K562 (cell line): ENCODE data around the gene FSTL4. TPM values are rescaled to one million over a fixed set of nuclear protein-coding genes. Genes with fewer than 3 reads are reported as not detected.

ENCODE experiments used
- ATAC-seq: fragments of 200-7000 bp; cut with Tn5 transposase; 3 replicates; pipeline ENCODE4 v1.9.1; 2020; ENCODE audit warnings: moderate library complexity
- BruUV-seq: library from RNA; stranded (reverse); fragments of 400-500 nt; replicated peaks from 2 replicates; lab custom pipeline; 2021; lab: Mats Ljungman, UMichigan
- CTCF ChIA-PET: fragments of 300-600 bp; formaldehyde crosslinking; extraction: SDS; loops from one replicate; lab custom pipeline; 2021; ENCODE audit warnings: low intra/inter-chr PET ratio; lab: Yijun Ruan, JAX
- POLR2A ChIA-PET: fragments of 300-600, 350-650 bp; sonication (Branson Sonifier 250); formaldehyde crosslinking; extraction: SDS; loops from one replicate; lab custom pipeline; 2021; ENCODE audit warnings: antibody characterized with exemption, inconsistent platforms; lab: Yijun Ruan, JAX
- DNase-seq, 4 experiments: peaks; one replicate each; pipeline versions ENCODE4 v3.0.0 to v3.0.0-alpha.2; 2011 to 2018; ENCODE audit warnings: low spot score in 3 of 4, mixed read lengths in 3 of 4; ENCODE audit errors: extremely low read depth in 1 of 4
- FAIRE-seq: peaks from 2 replicates; lab custom pipeline; 2011; peaks lifted over from hg19 to GRCh38; lab: Jason Lieb, UNC
- H2AFZ ChIP-seq: 2 replicates; pipeline ENCODE4 v1.6.0; 2011; ENCODE audit warnings: low read depth, low read length, control low read depth, inconsistent platforms
- H3K27ac ChIP-seq: fragments of 200-600 bp; 3 replicates; pipeline ENCODE4 v1.8.0; 2011; ENCODE audit warnings: low read depth, mild to moderate bottlenecking, control low read depth, inconsistent platforms, low read length, moderate library complexity, mixed read lengths; ENCODE audit errors: extremely low read depth
- H3K27me3 ChIP-seq, 2 experiments: fragments of 300-600 bp in 1 of 2; 2 replicates in 1 of 2; 3 replicates in 1 of 2; pipeline versions ENCODE4 v1.6.0 to v1.8.0; 2011; ENCODE audit warnings: inconsistent platforms in 2 of 2, low read length in 2 of 2, mild to moderate bottlenecking in 1 of 2, mixed read lengths in 1 of 2, moderate library complexity in 1 of 2; ENCODE audit not compliant: control insufficient read depth in 2 of 2, insufficient read depth in 2 of 2
- H3K36me3 ChIP-seq: fragments of 300-600 bp; 3 replicates; pipeline ENCODE4 v1.8.0; 2011; ENCODE audit warnings: mild to moderate bottlenecking, low read length, inconsistent platforms; ENCODE audit not compliant: control insufficient read depth, insufficient read depth
- H3K4me1 ChIP-seq, 2 experiments: fragments of 200-600 bp in 1 of 2; replicated peaks in 1 of 2; 2 replicates in 1 of 2; 3 replicates in 1 of 2; pipeline versions ENCODE4 v1.5.1 to v1.8.0; 2011; ENCODE audit warnings: inconsistent platforms in 2 of 2, low read length in 2 of 2, mild to moderate bottlenecking in 1 of 2, mixed read lengths in 1 of 2, moderate library complexity in 1 of 2; ENCODE audit not compliant: control insufficient read depth in 2 of 2, insufficient read depth in 2 of 2
- H3K4me2 ChIP-seq: 2 replicates; pipeline ENCODE4 v1.6.1; 2011; ENCODE audit warnings: low read length, control low read depth, inconsistent platforms, mixed read lengths; ENCODE audit not compliant: insufficient read depth
- H3K4me3 ChIP-seq: fragments of 200-600 bp; sonication (generic), shearing (Covaris generic); 2 replicates; pipeline ENCODE4 v1.5.1; 2016; ENCODE audit warnings: control low read depth, inconsistent platforms
- H3K79me2 ChIP-seq: fragments of 200-600 bp; 3 replicates; pipeline ENCODE4 v1.8.0; 2011; ENCODE audit warnings: low read length, inconsistent platforms; ENCODE audit not compliant: control insufficient read depth, insufficient read depth
- H3K9ac ChIP-seq, 2 experiments: 2 replicates each; pipeline versions ENCODE4 v1.6.0 to v1.6.1; 2011; ENCODE audit warnings: low read depth in 2 of 2, low read length in 2 of 2, control low read depth in 1 of 2, inconsistent platforms in 1 of 2, mild to moderate bottlenecking in 1 of 2, mixed read lengths in 1 of 2; ENCODE audit not compliant: insufficient read depth in 1 of 2
- H3K9me1 ChIP-seq: one replicate; pipeline ENCODE4 v1.6.0; 2011; ENCODE audit warnings: inconsistent platforms, mild to moderate bottlenecking, low read length, moderate library complexity; ENCODE audit not compliant: control insufficient read depth, insufficient read depth
- H3K9me3 ChIP-seq: replicated peaks from 2 replicates; pipeline ENCODE4 v1.5.1; 2011; ENCODE audit warnings: low read depth, low read length, inconsistent platforms; ENCODE audit not compliant: control insufficient read depth, insufficient read depth
- H4K20me1 ChIP-seq: replicated peaks from 2 replicates; pipeline ENCODE4 v1.6.1; 2011; ENCODE audit warnings: low read length, inconsistent platforms, mixed read lengths; ENCODE audit not compliant: control insufficient read depth, insufficient read depth
- CBFA2T3 ChIP-seq: fragments of 450-650 bp; IDR thresholded peaks from 2 replicates; pipeline ENCODE4 v1.6.1; 2017
- CBX8 ChIP-seq: fragments of 200-600 bp; sonication (generic); IDR thresholded peaks from 2 replicates; pipeline ENCODE4 v1.6.1; 2012; ENCODE audit warnings: borderline replicate concordance, mixed run types, low read depth, mild to moderate bottlenecking, moderate library complexity, mixed read lengths, low read length, control low read depth, inconsistent platforms; ENCODE audit not compliant: poor library complexity, severe bottlenecking; ENCODE audit errors: extremely low read depth
- GTF2F1 ChIP-seq: IDR thresholded peaks from 2 replicates; pipeline ENCODE4 v1.6.1; 2011; ENCODE audit warnings: low read depth, low read length, improper control_type of control experiment
- HNRNPK ChIP-seq: fragments of 200-400 bp; formaldehyde crosslinking; IDR thresholded peaks from one replicate; pipeline ENCODE4 v1.6.1; 2018; ENCODE audit warnings: mild to moderate bottlenecking, low read depth, low read length; ENCODE audit not compliant: poor library complexity, severe bottlenecking
- MAZ ChIP-seq, 2 experiments: fragments of 450-650 bp in 1 of 2; sonication (generic) in 1 of 2; formaldehyde crosslinking; IDR thresholded peaks in 1 of 2; conservative IDR thresholded peaks in 1 of 2; 2 replicates each; pipeline versions ENCODE4 v1.4.0 to v1.5.0; 2020; ENCODE audit warnings: mild to moderate bottlenecking in 1 of 2, missing genetic modification reagents in 1 of 2
- MTA1 ChIP-seq: fragments of 450-650 bp; IDR thresholded peaks from 2 replicates; pipeline ENCODE4 v1.6.1; 2017; ENCODE audit warnings: borderline replicate concordance
- MTF1 ChIP-seq: fragments of 250-450 bp; sonication (Bioruptor Pico); IDR thresholded peaks from 2 replicates; pipeline ENCODE4 v1.9.0; 2021; ENCODE audit warnings: moderate library complexity, mild to moderate bottlenecking, inconsistent platforms, borderline replicate concordance
- PHF20 ChIP-seq: fragments of 450-650 bp; IDR thresholded peaks from 2 replicates; pipeline ENCODE4 v1.6.1; 2018; ENCODE audit not compliant: partially characterized antibody
- RNF2 ChIP-seq: sonication (generic); IDR thresholded peaks from 2 replicates; pipeline ENCODE4 v1.6.1; 2016
- SAP30 ChIP-seq: fragments of 200-600 bp; sonication (generic); IDR thresholded peaks from 2 replicates; pipeline ENCODE4 v1.6.1; 2012; ENCODE audit warnings: borderline replicate concordance, low read depth, mild to moderate bottlenecking, moderate library complexity, low read length, control low read depth, inconsistent platforms; ENCODE audit not compliant: insufficient read depth, poor library complexity, severe bottlenecking
- SMC3 ChIP-seq: conservative IDR thresholded peaks from 2 replicates; pipeline ENCODE4 v1.6.1; 2011; ENCODE audit warnings: low read depth, low read length, improper control_type of control experiment; ENCODE audit not compliant: insufficient read depth
- SRF ChIP-seq, 2 experiments: fragments of 250-450, 450-650 bp in 1 of 2; sonication (Bioruptor Pico) in 1 of 2; sonication (generic) in 1 of 2; formaldehyde crosslinking; IDR thresholded peaks; 2 replicates each; pipeline versions ENCODE4 v1.5.0 to v1.5.1; 2020 to 2022; ENCODE audit warnings: mild to moderate bottlenecking in 1 of 2, missing genetic modification reagents in 1 of 2
- SRSF3 ChIP-seq: fragments of 200-400 bp; formaldehyde crosslinking; IDR thresholded peaks from 2 replicates; pipeline ENCODE4 v1.6.1; 2016; ENCODE audit warnings: mild to moderate bottlenecking, low read length, moderate library complexity; ENCODE audit not compliant: insufficient read depth
- TRIM24 ChIP-seq, 2 experiments: fragments of 450-650 bp; IDR thresholded peaks; 2 replicates each; pipeline ENCODE4 v1.6.1; 2016
- YBX1 ChIP-seq: fragments of 450-650 bp; IDR thresholded peaks from 2 replicates; pipeline ENCODE4 v1.7.1; 2016; ENCODE audit warnings: mild to moderate bottlenecking
- ZKSCAN1 ChIP-seq: fragments of 150-350 bp; IDR thresholded peaks from 2 replicates; pipeline ENCODE4 v1.6.1; 2016; ENCODE audit warnings: low read depth, low read length
- ZNF384 ChIP-seq: IDR thresholded peaks from 2 replicates; pipeline ENCODE4 v1.6.1; 2012; ENCODE audit warnings: low read depth, low read length, improper control_type of control experiment
- in situ Hi-C: fragments of 300-500 bp; cut with MboI; formaldehyde crosslinking; loops from 4 replicates; pipeline ENCODE4 v1.15.0; 2018; ENCODE audit warnings: inconsistent platforms, mixed read lengths
- intact Hi-C: fragments of 100-400 bp; cut with micrococcal nuclease; formaldehyde crosslinking; loops from 2 replicates; pipeline ENCODE4 v1.14.2; 2022
- polyA plus RNA-seq, 8 experiments: library from polyadenylated mRNA; depleted of rRNA in 4 of 8; stranded (reverse) in 5 of 8; unstranded in 3 of 8; fragments of >200 nt; fragmentation: Nextera tagmentation in 2 of 8; fragmentation: Illumina TruSeq in 1 of 8; extraction: Ambion mirVana in 2 of 8; extraction: Trizol in 1 of 8; gene quantifications; 2 replicates each; pipeline versions ENCODE4 v1.2.1 to v1.2.3, GENCODE V29; 2011 to 2014; ENCODE audit warnings: inconsistent platforms in 1 of 8, missing spikeins in 1 of 8
- total RNA-seq, 7 experiments: library from RNA; depleted of rRNA in 6 of 7; stranded (reverse); fragments of >200 nt in 6 of 7; fragmentation: Illumina TruSeq in 2 of 7; extraction: Trizol in 2 of 7; gene quantifications; 2 replicates each; pipeline versions ENCODE4 v1.2.1 to v1.2.3, GENCODE V29; 2011 to 2021; ENCODE audit warnings: low replicate concordance in 1 of 7
- TF ChIP-seq, protein P1 (sequence below), 3 experiments: fragments of 200-800 bp in 1 of 3; sonication (Bioruptor generic) in 1 of 3; sonication (generic) in 1 of 3; formaldehyde crosslinking in 1 of 3; IDR thresholded peaks; 2 replicates each; pipeline versions ENCODE4 v1.6.1 to v1.8.0; 2016 to 2022; ENCODE audit warnings: mild to moderate bottlenecking in 2 of 3, missing compliant biosample characterization in 2 of 3, missing genetic modification characterization in 2 of 3, missing genetic modification reagents in 1 of 3
- TF ChIP-seq, protein P2 (sequence below): fragments of 250-450 bp; sonication (Bioruptor Pico); IDR thresholded peaks from 2 replicates; pipeline ENCODE4 v1.5.0; 2021; ENCODE audit warnings: mild to moderate bottlenecking, moderate library complexity

The FSTL4 gene
- total and polyA plus RNA-seq, 9 of the 15 experiments (the other 6 are each of a cell fraction or from before 2014, with no cell fraction given) = 0.08 to 0.18 (median 0.10) TPM; not detected in 5

DNA sequence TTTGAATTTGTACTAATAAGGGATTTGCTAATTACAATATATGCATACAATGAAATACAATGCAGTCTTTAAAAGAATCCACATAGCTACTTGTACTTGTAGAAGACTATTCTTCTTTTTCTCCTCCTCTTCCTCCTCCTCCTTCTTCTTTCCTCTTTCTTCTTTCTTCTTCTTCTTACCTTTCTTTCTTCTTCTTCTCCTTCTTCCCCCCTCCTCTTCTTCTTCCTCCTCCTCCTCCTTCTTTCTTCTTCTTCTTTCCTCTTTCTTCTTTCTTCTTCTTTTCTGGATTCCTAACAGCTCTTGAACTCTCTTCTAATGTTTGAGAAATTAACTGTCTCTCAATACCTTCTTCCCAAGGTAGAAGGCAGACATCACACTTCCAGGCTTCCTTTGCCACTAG lies 29.3 kb upstream of the FSTL4 start:
- H3K9me3 ChIP-seq = no peaks in the 10 kb centered on the region
- H3K9me1 ChIP-seq = no peaks in the 10 kb centered on the region
- CTCF ChIA-PET = no interaction called here
- FAIRE-seq = no peak
- no peak overlapping the region for H3K9ac ChIP-seq
- no TSS peak for BruUV-seq
- POLR2A ChIA-PET = no interaction called here
- H4K20me1 ChIP-seq = 0 out of 2 replicates have a peak, but pooled peaks cover 3% of the 10 kb centered on the region
- no peak overlapping the region for H3K4me3 ChIP-seq
- H3K27ac ChIP-seq = no peak overlapping the region
- intact Hi-C loops (no loop called here), in situ Hi-C loops (no loop called here)
- no peaks in the 10 kb centered on the region for H3K36me3 ChIP-seq
- H3K27me3 ChIP-seq = peaks cover 0 to 11% of the 10 kb centered on the region in 2 experiments; a peak in 2 of 5 replicates
- no peak overlapping the region for H2AFZ ChIP-seq
- no peak for TF ChIP-seq PHF20
- TF ChIP-seq, protein P1, sequence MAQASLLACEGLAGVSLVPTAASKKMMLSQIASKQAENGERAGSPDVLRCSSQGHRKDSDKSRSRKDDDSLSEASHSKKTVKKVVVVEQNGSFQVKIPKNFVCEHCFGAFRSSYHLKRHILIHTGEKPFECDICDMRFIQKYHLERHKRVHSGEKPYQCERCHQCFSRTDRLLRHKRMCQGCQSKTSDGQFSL (CRISPR knock-in tag; IDR thresholded peaks at IDR 0.05) = no peak
- TF ChIP-seq, protein P1 (tag; IDR thresholded peaks at IDR 0.05) = no peak
- TF ChIP-seq SAP30 = no peak
- TF ChIP-seq, protein P2, sequence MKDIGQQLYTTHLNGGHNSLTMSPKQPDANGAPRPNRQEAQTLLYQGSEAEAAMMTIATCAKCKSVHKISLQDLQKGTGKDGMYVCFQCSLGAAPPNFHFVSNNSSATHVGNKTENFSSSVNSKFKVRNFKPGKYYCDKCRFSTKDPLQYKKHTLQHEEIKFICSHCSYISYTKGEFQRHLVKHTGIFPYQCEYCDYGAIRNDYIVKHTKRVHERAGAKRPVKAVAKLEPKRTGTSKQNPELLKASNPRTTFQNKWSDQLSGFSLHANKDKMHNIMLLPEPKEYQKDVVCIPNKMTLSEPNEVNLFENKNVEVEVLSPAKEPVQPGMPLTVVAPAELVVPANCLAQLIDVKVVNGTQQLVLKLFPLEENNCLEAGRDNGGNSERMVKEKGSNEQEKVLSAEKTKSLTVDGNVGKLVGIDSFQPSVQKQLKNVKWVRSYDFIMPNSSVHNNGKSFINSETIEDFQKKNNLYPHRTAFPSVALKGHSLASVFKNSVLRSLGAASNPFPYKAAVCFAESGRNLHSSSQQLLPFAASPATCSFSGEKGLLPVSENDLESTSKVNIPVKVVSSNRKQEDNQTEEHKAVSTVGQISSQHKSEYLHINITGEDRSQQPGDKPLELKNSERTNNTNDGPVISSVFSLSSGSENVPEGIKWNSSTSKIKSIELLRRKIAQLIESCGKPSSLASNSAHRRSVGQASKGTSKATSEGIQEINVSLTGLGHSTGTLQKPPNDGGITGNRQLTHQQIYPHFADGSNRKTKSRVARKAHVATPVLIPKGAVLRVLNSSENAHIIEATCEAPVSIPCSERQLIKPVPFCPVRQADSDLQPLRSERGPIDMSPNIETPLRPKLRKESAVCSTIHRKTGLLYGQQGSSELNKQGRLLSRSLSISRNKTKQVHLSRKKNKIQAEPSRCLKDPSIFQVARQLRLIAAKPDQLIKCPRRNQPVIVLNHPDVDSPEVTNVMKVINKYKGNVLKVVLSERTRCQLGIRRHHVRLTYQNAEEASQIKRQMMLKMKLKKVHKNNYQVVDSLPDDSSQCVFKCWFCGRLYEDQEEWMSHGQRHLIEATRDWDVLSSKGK = no peak
- TF ChIP-seq ZKSCAN1 = no peak
- no peak for TF ChIP-seq ZNF384
- no peak for TF ChIP-seq GTF2F1
- TF ChIP-seq SRSF3 = no peak
- TF ChIP-seq MAZ (CRISPR knock-in tag; conservative IDR thresholded peaks at IDR 0.05 in 1 of 2, IDR thresholded peaks at IDR 0.05 in 1 of 2) = no peak
- no peak for TF ChIP-seq SRF (CRISPR knock-in tag; IDR thresholded peaks at IDR 0.05)
- no peak for TF ChIP-seq YBX1
- no peak for TF ChIP-seq CBX8
- no peak for TF ChIP-seq TRIM24 (IDR thresholded peaks at IDR 0.05)
- no peak for TF ChIP-seq MTA1
- TF ChIP-seq HNRNPK = no peak
- no peak for TF ChIP-seq CBFA2T3
- no peak for TF ChIP-seq SMC3
- no peak for TF ChIP-seq MTF1 (CRISPR knock-in tag)
- TF ChIP-seq RNF2 = no peak
- no peak overlapping the region for H3K4me2 ChIP-seq
- no peak for ATAC-seq
- DNase-seq = no peak
- no peaks in the 10 kb centered on the region for H3K4me1 ChIP-seq
- no peaks in the 10 kb centered on the region for H3K79me2 ChIP-seq
